ENCODE measurements around the gene CERS6. TPM values are rescaled to one million over a fixed set of nuclear protein-coding genes. Genes with fewer than 3 reads are reported as not detected.
A peak's percentile ranks its signal among the peaks of the same experiment; 100 is the strongest.

Gene CERS6
- total RNA-seq, 4 donors from 2014 or later: 35.7 to 60.6 (median 39.2) TPM

- Histone ChIP-seq H3K27me3 (no peaks in the 10 kb centered on the region), H3K27ac (no peak overlapping the region), H3K36me3 (no peaks in the 10 kb centered on the region), H3K4me1 (peaks cover 21 to 29% of the 10 kb centered on the region in 2 donors), H3K9me3 (no peaks in the 10 kb centered on the region), H3K4me3 (replicated peaks in 1 of 3) (no peak overlapping the region)
- TF ChIP-seq CTCF (IDR thresholded peaks at IDR 0.05) (no peak), POLR2A (IDR thresholded peaks at IDR 0.05) (no peak)
- 94 to 97% methylated on average over 8 of the region's 8 CpGs for WGBS, 2 donors
- intact Hi-C loops (cut with DNase I): no loop called here
- DNase-seq: no peak
Measured at GRCh38 chr2:168752361-168752760, 296.3 kb downstream of the CERS6 start.

GRCh38 chr2:168753765-168754329 lies 297.8 kb downstream of the CERS6 start:
- TF ChIP-seq CTCF (IDR thresholded peaks at IDR 0.05) (no peak), POLR2A (IDR thresholded peaks at IDR 0.05) (no peak)
- 96 to 98% methylated on average over 8 of the region's 8 CpGs for WGBS, 2 donors
- Histone ChIP-seq H3K4me1 (peaks cover 15 to 23% of the 10 kb centered on the region in 2 donors), H3K9me3 (no peaks in the 10 kb centered on the region), H3K36me3 (no peaks in the 10 kb centered on the region), H3K4me3 (replicated peaks in 1 of 3) (no peak overlapping the region), H3K27ac (no peak overlapping the region), H3K27me3 (no peaks in the 10 kb centered on the region)
- no peak for DNase-seq
- intact Hi-C loops (cut with DNase I): no loop called here

DNA sequence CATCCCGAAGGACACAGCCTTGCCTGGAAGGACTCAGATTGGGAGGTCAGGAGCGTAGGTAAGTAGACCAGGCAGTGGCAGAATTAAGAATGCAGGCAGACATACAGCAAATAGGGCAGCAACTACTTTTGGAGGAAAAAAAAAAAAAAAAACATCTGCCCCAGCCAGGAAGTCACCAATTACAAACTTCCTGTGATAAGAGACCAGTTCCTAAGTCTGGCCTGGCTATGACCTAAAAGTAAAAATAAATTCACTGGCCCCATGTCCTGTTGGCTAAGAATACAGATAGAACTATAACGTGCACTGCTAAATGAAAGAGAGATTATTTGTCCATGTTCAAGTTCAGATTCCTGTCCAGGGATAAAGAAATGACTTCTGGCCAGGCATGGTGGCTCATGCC lies 301.2 kb downstream of the CERS6 start:
- H3K36me3 ChIP-seq: no peaks in the 10 kb centered on the region
- H3K27ac ChIP-seq: no peak overlapping the region
- no peak overlapping the region for H3K4me3 ChIP-seq (replicated peaks in 1 of 3)
- 76% methylated on average over 3 of the region's 3 CpGs for WGBS, 2 donors
- no peaks in the 10 kb centered on the region for H3K4me1 ChIP-seq
- no peaks in the 10 kb centered on the region for H3K9me3 ChIP-seq
- H3K27me3 ChIP-seq: no peaks in the 10 kb centered on the region
- no peak for DNase-seq
- intact Hi-C loops (cut with DNase I): loop anchor here (5.0 kb wide), 1 partner anchor 410 kb away; no protein-coding TSS in a partner anchor
- TF ChIP-seq CTCF (IDR thresholded peaks at IDR 0.05): no peak

GRCh38 chr2:168758970-168759820 lies 303.1 kb downstream of the CERS6 start:
- intact Hi-C loops (cut with DNase I): loop anchor here (5.0 kb wide), 1 partner anchor 412 kb away; no protein-coding TSS in a partner anchor
- Histone ChIP-seq H3K36me3 (no peaks in the 10 kb centered on the region), H3K27me3 (no peaks in the 10 kb centered on the region), H3K4me3 (replicated peaks in 1 of 3) (no peak overlapping the region), H3K4me1 (no peaks in the 10 kb centered on the region), H3K27ac (no peak overlapping the region), H3K9me3 (no peaks in the 10 kb centered on the region)
- DNase-seq: peak; percentile 45 to 49
- no peak for TF ChIP-seq POLR2A (IDR thresholded peaks at IDR 0.05)
- peak in 5 of 6 experiments; percentile 38 to 76 (median 65) for TF ChIP-seq CTCF (IDR thresholded peaks at IDR 0.05)
- 21 to 23% methylated on average over 3 of the region's 3 CpGs for WGBS, 2 donors

- H3K27me3 ChIP-seq: no peaks in the 10 kb centered on the region
- TF ChIP-seq POLR2A (IDR thresholded peaks at IDR 0.05): no peak
- no peak for TF ChIP-seq CTCF (IDR thresholded peaks at IDR 0.05)
- no peak for DNase-seq
- whole genome bisulfite sequencing, 2 donors: 76 to 77% methylated on average over 1 of the region's 1 CpG
- no peaks in the 10 kb centered on the region for H3K9me3 ChIP-seq
- no peak overlapping the region for H3K27ac ChIP-seq
- intact Hi-C loops (cut with DNase I): no loop called here
- no peaks in the 10 kb centered on the region for H3K36me3 ChIP-seq
- H3K4me1 ChIP-seq: peaks cover 0 to 11% of the 10 kb centered on the region in 2 donors
- H3K4me3 ChIP-seq (replicated peaks in 1 of 3): no peak overlapping the region
Measured at GRCh38 chr2:168765401-168765800, 309.3 kb downstream of the CERS6 start.

Data from thyroid gland (tissue), 4 donors.